ENCODE measurements around the gene RAMACL. TPM values are rescaled to one million over a fixed set of nuclear protein-coding genes. Genes with fewer than 3 reads are reported as not detected.

The RAMACL gene
- total and polyA plus RNA-seq, 4 donors: 0.30 to 17.6 (median 4.3) TPM

DNA sequence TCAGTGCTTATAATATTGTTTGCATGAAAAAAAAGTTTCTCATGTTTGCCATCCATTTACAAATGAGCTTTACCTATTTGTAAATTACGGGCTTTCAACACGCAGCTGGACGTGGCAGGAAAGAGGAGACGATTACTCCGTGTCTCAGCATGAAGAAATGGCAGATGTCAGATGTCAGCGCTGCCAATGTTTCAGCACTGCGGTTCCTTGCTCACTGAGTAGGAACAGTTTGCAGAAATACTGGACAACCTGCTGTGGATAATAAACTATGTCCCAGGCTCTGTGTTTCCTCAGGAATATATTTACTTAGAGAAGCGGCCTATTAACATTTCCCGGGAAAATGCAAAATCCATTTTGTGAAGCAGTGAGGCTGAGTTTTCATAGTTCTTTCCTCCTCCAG, 22.7 kb downstream of the RAMACL start:
- Histone ChIP-seq H3K9ac (ENCODE audit: insufficient read depth in 1 of 2, low read length in 2 of 2) (no peak overlapping the region), H3K4me3 (no peak overlapping the region)
- no peak for DNase-seq

DNA sequence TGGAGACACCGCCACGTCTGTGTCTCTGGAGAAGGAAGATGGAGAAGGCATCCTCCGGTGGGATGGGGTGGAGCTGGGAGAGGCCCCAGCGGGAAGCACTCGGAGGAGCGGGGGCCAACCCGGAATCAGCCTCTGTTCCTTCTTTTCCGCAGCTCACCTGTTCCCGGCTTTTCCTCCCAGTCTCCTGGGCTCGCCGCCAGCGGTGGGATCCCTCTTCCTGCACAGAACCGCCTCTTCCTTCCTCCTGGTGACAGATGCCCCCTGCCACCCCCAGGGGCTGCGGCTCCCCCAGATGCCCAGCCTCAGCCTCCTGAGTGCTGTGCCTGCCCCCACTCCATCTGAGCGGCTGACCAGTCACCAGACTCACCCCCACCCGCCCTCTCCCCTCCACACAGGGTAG, 23.3 kb downstream of the RAMACL start:
- Histone ChIP-seq H3K9ac (ENCODE audit: insufficient read depth in 1 of 2, low read length in 2 of 2) (no peak overlapping the region), H3K9me3 (ENCODE audit: control insufficient read depth in 4 of 4, insufficient read depth in 3 of 4, low read length in 3 of 4) (peaks cover 0 to 7% (median 2%) of the 10 kb centered on the region in 4 donors), H3K36me3 (ENCODE audit: control insufficient read depth in 4 of 4, insufficient read depth in 4 of 4, low read length in 4 of 4) (peaks cover 0 to 19% (median 0%) of the 10 kb centered on the region in 4 donors), H3K27ac (ENCODE audit: low read depth in 1 of 2, low read length in 1 of 2) (no peak overlapping the region), H3K4me3 (no peak overlapping the region), H3K27me3 (ENCODE audit: control insufficient read depth in 3 of 3, insufficient read depth in 3 of 3, low read length in 2 of 3) (no peaks in the 10 kb centered on the region), H3K4me1 (ENCODE audit: control insufficient read depth in 5 of 5, insufficient read depth in 5 of 5, low read length in 5 of 5) (peaks cover 0 to 24% (median 0%) of the 10 kb centered on the region in 5 donors)
- DNase-seq (no peak), ATAC-seq (ENCODE audit: insufficient read depth, low FRiP score) (no peak)
- no peak for TF ChIP-seq CTCF (IDR thresholded peaks at IDR 0.05; ENCODE audit: control extremely low read depth, extremely low read depth)
- 21 to 51% methylated on average over 16 of the region's 16 CpGs for WGBS, 2 donors

More for the DNA sequence above, 22.7 kb downstream of the RAMACL start:
- 53 to 73% methylated on average over 9 of the region's 9 CpGs for WGBS, 2 donors
- Histone ChIP-seq H3K9me3 (ENCODE audit: control insufficient read depth in 4 of 4, insufficient read depth in 3 of 4, low read length in 3 of 4) (peaks cover 0 to 7% (median 2%) of the 10 kb centered on the region in 4 donors), H3K27me3 (ENCODE audit: control insufficient read depth in 3 of 3, insufficient read depth in 3 of 3, low read length in 2 of 3) (no peaks in the 10 kb centered on the region), H3K27ac (ENCODE audit: low read depth in 1 of 2, low read length in 1 of 2) (no peak overlapping the region), H3K36me3 (ENCODE audit: control insufficient read depth in 4 of 4, insufficient read depth in 4 of 4, low read length in 4 of 4) (peaks cover 0 to 18% (median 0%) of the 10 kb centered on the region in 4 donors), H3K4me1 (ENCODE audit: control insufficient read depth in 5 of 5, insufficient read depth in 5 of 5, low read length in 5 of 5) (peaks cover 0 to 21% (median 0%) of the 10 kb centered on the region in 5 donors)
- ATAC-seq (ENCODE audit: insufficient read depth, low FRiP score): no peak
- no peak for TF ChIP-seq CTCF (IDR thresholded peaks at IDR 0.05; ENCODE audit: control extremely low read depth, extremely low read depth)

- TF ChIP-seq CTCF (IDR thresholded peaks at IDR 0.05; ENCODE audit: control extremely low read depth, extremely low read depth): no peak
- ATAC-seq (ENCODE audit: insufficient read depth, low FRiP score) (no peak), DNase-seq (no peak)
- no peak overlapping the region for H3K9ac ChIP-seq (ENCODE audit: insufficient read depth in 1 of 2, low read length in 2 of 2)
- H3K36me3 ChIP-seq (ENCODE audit: control insufficient read depth in 4 of 4, insufficient read depth in 4 of 4, low read length in 4 of 4): peaks cover 0 to 19% (median 0%) of the 10 kb centered on the region in 4 donors
- no peak overlapping the region for H3K27ac ChIP-seq (ENCODE audit: low read depth in 1 of 2, low read length in 1 of 2)
- H3K27me3 ChIP-seq (ENCODE audit: control insufficient read depth in 3 of 3, insufficient read depth in 3 of 3, low read length in 2 of 3): no peaks in the 10 kb centered on the region
- 98% methylated on average over 9 of the region's 9 CpGs for WGBS, 2 donors
- H3K9me3 ChIP-seq (ENCODE audit: control insufficient read depth in 4 of 4, insufficient read depth in 3 of 4, low read length in 3 of 4): peaks cover 0 to 7% (median 2%) of the 10 kb centered on the region in 4 donors
- H3K4me1 ChIP-seq (ENCODE audit: control insufficient read depth in 5 of 5, insufficient read depth in 5 of 5, low read length in 5 of 5): peaks cover 0 to 24% (median 0%) of the 10 kb centered on the region in 5 donors
- no peak overlapping the region for H3K4me3 ChIP-seq
These were observed 23.8 kb downstream of the RAMACL start for GRCh38 chr6:166562726-166563125.
